Measurements from ENCODE around the gene LPP.

- TF ChIP-seq CTCF (IDR thresholded peaks at IDR 0.05) = no peak
- no peak for TF ChIP-seq EZH2 (IDR thresholded peaks at IDR 0.05; ENCODE audit: borderline replicate concordance, insufficient read depth, low read depth, low read length, poor library complexity, severe bottlenecking)
Observed at GRCh38 chr3:188508454-188508853, 354.5 kb downstream of the LPP start.
